ENCODE data around the gene APLF. TPM values are rescaled to one million over a fixed set of nuclear protein-coding genes. Genes with fewer than 3 reads are reported as not detected.
A peak's percentile ranks its signal among the peaks of the same experiment; 100 is the strongest.
"Not testable (repeated sequence)": the region's sequence is repeated elsewhere in the genome, so short reads cannot be mapped to it uniquely, and the experiment has no call there.

APLF gene
- total RNA-seq, 1 donor from 2014 or later: 7.9 TPM

GRCh38 chr2:68588589-68588988, 121.2 kb downstream of the APLF start:
- no peak for DNase-seq

DNA sequence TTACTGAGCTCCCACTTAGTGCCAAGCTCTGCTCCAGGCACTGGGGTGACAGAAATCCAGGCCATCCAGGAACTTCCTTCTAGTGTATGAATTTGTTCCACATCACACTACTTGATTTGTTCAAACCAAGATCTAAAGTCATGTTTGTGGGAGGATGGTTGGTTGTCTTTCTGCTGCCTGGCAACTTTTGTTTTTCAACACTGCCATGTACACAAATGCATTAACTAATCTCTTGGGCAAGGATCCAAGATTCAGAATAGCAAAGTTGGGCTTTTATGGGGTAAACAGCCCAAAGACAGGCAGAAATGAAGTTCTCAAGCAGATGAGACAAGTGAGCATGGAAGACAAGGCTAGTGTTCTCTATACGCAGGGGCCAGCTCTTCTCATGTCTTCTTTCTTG, 122.6 kb downstream of the APLF start:
- DNase-seq: peak; percentile 27

- no peak for DNase-seq
Measured at GRCh38 chr2:68590702-68591101, 123.3 kb downstream of the APLF start.

- no peak for DNase-seq
Measured at GRCh38 chr2:68591225-68591624, 123.8 kb downstream of the APLF start.

GRCh38 chr2:68594041-68594440, 126.7 kb downstream of the APLF start:
- DNase-seq: no peak

DNA sequence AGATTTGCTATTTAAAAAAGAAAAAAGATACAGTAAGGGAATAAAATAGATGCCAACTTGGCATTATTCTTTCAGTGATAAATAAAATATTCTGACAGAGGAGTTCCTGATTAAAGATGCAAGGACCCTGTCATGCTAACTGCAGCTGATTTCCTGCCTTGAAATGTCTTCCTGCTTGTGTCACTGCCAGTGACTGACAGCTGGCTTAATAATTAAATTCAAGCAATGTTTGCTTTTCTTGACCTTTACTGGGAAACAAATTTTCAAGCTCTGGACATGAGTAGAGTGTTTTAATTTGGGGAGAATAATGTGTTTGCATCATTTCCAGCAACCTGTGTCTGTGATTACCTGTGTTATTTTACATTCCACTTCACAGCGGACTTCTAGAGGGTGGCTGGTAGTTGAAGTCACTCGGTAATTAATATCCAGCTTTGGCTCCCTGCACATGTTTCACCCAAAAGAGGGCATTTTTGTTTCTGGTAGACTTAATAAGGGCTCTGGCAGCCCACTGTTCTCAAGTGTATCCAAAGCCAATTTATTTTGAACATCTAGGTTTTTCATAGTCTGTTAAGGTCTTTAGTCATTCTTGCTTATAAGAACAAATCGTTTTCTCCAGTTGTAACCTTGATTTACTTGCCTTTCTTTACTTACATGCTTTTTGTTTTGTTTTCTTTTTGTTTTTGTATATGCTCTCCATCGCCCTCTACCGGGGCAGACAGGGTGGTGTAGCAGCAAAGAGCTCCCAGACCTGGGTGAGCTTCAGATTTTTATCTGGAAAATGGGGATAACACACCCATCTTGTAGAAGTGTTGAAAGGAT, 127.5 kb downstream of the APLF start:
- peak; percentile 35 for DNase-seq

GRCh38 chr2:68595493-68595785, 128.1 kb downstream of the APLF start:
- not testable (repeated sequence) for DNase-seq

GRCh38 chr2:68600495-68600894, 133.1 kb downstream of the APLF start:
- DNase-seq: not testable (repeated sequence)

- DNase-seq: no peak
Measured at GRCh38 chr2:68603059-68603458, 135.7 kb downstream of the APLF start.

DNA sequence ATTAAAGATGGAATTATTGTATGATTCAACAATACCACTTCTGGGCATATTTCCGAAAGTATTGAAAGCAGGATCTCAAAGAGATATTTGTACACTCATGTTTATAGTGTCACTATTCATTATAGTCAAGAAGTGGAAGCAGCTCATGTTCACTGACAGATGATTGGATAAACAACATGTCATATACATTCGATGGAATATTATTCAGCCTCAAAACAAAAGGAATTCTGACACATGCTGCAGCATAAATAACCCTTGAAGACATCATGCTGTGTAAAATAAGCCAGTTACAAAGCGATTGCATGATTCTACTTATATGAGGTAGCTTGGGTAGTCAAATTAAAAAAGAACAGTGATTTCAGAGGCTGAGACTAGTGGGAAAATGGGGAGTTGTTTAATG, 136.7 kb downstream of the APLF start:
- no peak for DNase-seq

- no peak for DNase-seq
Measured at GRCh38 chr2:68605939-68606338, 138.6 kb downstream of the APLF start.

GRCh38 chr2:68606759-68607158, 139.4 kb downstream of the APLF start:
- no peak for DNase-seq

GRCh38 chr2:68607837-68608236, 140.5 kb downstream of the APLF start:
- DNase-seq: no peak

DNA sequence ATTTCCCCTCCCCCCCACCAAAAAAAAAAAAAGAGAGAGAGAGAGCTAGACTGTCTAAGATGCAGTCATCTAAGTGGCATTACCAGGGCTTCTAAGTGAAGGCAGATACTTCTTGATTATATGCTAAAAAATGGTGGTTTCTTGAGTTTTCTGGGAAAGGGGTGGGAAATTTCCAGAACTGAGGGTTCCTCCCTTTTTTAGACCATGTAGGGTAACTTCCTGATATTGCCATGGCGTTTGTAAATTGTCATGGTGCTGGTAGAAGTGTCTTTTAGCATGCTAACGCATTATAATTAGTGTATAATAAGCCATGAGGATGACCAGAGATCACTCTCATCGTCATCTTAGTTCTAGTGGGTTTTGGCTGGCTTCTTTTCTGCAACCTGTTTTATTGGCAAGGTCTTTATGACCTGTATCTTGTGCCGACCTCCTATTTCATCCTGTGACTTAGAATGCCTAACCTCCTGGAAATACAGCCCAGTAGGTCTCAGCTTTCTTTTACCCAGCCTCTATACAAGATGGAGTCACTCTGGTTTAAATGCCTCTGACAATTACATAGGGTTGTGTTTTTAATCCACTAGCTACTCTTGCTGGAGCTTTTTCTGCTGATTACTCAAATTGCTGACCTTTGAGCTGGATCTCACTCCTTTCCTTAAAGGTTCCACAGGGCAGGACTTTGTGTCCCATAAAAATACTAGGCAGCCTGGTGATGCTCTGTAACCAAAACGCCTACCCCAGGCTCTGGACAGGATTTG, 145.6 kb downstream of the APLF start:
- DNase-seq: no peak

DNA sequence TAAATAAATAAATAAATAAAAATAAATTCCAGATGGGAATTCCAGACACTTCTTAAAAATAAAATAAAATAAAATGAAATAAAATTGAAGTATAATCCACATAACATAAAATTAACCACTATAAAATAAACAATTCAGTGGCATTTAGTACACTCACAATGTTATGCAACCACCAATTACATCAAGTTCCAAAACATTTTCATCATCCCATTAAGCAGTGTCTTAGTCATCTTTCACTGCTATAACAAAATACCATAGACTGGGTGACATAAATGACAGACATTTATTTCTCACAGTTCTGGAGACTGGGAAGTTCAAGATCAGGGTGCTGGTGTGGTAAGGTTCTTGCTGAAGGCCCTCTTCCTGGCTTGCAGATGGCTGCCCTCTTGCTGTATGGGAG, 153.4 kb downstream of the APLF start:
- DNase-seq: no peak

GRCh38 chr2:68623820-68624219, 156.4 kb downstream of the APLF start:
- no peak for DNase-seq

GRCh38 chr2:68627615-68628014, 160.2 kb downstream of the APLF start:
- no peak for DNase-seq

Other genes with a start within 250 kb of the APLF start
- gene PPP3R1, start 215.1 kb upstream of the APLF start, total RNA-seq: 57.1 TPM
- gene CNRIP1, start 147.6 kb upstream of the APLF start, total RNA-seq: 19.6 TPM
- gene PLEK, start 102.3 kb upstream of the APLF start, total RNA-seq: 6.1 TPM
- 0.82 TPM for gene FBXO48, start 291 bp upstream of the APLF start, total RNA-seq
- gene PROKR1, start 176.0 kb downstream of the APLF start, total RNA-seq: 1.0 TPM

Measured in tongue (tissue), 2 donors.